HG02840 (cell line): Measurements from ENCODE around the gene KCNE1.
"Not testable (repeated sequence)": the region's sequence is repeated elsewhere in the genome, so short reads cannot be mapped to it uniquely, and the experiment has no call there.

Experiments
- ATAC-seq: cut with Tn5 transposase; IDR thresholded peaks from one replicate; pipeline ENCODE4 v1.9.1; 2021; ENCODE audit warnings: mild to moderate bottlenecking, moderate library complexity, moderate number of reproducible peaks; ENCODE audit not compliant: unreplicated experiment, low FRiP score

Gene KCNE1

GRCh38 chr21:34429710-34430109, 82.3 kb downstream of the KCNE1 start:
- ATAC-seq: not testable (repeated sequence)

GRCh38 chr21:34428441-34428840, 83.6 kb downstream of the KCNE1 start:
- ATAC-seq: not testable (repeated sequence)

DNA sequence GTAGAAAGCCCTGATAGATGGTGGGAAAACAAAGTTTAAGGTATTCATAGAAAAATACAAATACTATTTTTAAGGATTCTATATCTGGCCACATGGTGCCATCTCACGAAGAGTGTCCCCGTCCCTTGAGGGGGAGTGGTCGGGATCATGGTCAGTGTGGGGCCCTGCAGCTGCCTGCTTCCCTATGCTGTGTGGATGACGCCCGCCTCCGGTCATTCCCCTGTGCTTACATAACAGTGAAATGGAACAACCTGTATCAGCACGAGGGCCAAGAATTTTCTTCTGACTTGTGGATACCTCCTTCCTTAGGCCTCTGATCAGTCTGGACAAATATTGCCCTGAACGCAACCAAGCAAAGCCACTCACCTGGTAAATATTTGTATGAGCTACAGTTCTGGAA, 84.7 kb downstream of the KCNE1 start:
- not testable (repeated sequence) for ATAC-seq

GRCh38 chr21:34423805-34424204, 88.2 kb downstream of the KCNE1 start, which contains the start of gene SMIM34:
SMIM34 (minus strand) TSS chr21:34423951; CDS start chr21:34423839, 112 bp downstream.
- ATAC-seq: not testable (repeated sequence)

GRCh38 chr21:34417448-34418077, 94.4 kb downstream of the KCNE1 start:
- ATAC-seq: not testable (repeated sequence)

DNA sequence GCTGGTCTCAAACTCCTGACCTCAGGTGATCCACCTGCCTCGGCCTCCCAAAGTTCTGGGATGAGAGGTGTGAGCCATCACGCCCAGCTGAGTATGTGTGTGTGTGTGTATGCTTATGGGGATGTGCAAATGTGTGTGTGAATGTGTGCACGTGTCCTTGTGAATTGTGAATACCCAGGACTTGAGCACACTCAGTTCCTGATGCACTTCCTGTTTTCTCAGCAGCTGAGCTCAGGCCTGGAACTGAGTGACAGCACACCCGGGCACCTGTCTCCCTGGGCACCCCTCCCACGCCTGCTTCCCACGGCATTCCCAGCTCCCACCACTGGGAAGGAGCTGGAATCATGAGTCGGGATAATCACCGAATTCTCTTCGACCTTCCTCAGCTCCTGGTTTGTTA, 104.7 kb downstream of the KCNE1 start:
- not testable (repeated sequence) for ATAC-seq

- ATAC-seq: not testable (repeated sequence)
Measured at GRCh38 chr21:34406676-34407075, 105.3 kb downstream of the KCNE1 start.

- not testable (repeated sequence) for ATAC-seq
Measured at GRCh38 chr21:34406102-34406501, 105.9 kb downstream of the KCNE1 start.

- not testable (repeated sequence) for ATAC-seq
Measured at GRCh38 chr21:34405686-34406085, 106.3 kb downstream of the KCNE1 start.

- ATAC-seq: not testable (repeated sequence)
Measured at GRCh38 chr21:34404742-34405141, 107.3 kb downstream of the KCNE1 start.

DNA sequence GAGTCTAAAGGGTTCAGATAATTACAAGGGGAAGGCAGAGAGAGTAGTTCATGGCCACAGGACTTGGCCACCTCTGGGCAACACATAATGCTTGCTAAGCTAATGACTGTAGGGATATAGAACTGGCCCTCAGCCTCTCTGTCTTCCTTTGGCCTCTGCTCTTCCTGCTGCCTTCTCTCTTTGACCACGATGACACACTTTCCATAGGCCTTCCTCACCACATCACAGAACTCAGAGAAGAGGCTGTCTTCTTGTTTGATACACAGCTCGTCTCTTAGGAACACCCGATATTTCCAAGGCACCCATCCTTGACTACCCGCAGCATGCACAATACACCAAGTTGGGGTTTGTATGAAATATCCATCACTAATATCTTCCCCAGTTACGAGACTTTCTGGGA, 111.5 kb downstream of the KCNE1 start:
- not testable (repeated sequence) for ATAC-seq
